GM19193 (cell line): Measurements from ENCODE around the gene WNT4.

Source experiments
- POLR2A ChIP-seq: IDR thresholded peaks from 4 replicates; pipeline ENCODE4 v1.6.1; 2011; ENCODE audit not compliant: insufficient read depth, insufficient read length; ENCODE audit errors: extremely low read depth

WNT4 gene

DNA sequence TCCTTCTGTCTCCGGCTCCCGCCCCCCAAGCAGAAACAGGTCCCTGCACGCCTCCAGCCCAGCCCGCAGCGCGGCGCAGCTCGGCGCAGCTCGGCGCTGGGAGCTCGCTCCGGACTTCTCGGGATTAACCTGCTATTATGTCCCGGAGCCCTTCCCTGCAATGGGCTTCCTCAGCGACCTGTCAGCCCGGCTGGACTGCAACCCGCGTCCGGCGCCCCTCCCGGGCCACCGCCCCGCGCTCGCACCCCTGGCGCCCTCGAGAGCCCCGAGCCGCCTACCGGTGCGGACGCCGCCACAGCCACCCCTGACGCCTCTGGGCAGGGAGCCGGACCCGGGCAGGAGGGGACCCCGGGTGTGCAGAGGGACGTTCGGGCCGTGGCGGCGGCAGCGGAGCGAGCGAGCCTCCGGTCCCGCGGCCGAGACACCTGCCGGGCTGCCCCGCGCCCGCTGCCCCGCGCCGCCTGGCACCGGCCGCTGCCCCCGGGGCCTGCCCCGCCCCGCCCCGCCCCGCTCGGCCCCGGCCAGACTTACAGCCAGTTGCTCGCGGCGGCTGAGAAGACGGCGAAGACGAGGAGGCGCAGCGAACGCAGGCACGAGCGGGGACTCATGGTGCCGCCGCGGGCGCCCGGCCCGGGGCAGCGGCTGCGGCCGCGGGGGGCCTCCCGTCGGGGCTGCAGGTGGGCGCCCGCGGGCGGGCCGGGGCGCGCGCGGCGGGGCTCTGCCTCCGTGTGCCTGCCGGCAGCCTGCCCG lies 407 bp downstream of the WNT4 start:
- no peak for TF ChIP-seq POLR2A

GRCh38 chr1:22141554-22142314 lies 1.2 kb downstream of the WNT4 start:
- TF ChIP-seq POLR2A, result no peak

DNA sequence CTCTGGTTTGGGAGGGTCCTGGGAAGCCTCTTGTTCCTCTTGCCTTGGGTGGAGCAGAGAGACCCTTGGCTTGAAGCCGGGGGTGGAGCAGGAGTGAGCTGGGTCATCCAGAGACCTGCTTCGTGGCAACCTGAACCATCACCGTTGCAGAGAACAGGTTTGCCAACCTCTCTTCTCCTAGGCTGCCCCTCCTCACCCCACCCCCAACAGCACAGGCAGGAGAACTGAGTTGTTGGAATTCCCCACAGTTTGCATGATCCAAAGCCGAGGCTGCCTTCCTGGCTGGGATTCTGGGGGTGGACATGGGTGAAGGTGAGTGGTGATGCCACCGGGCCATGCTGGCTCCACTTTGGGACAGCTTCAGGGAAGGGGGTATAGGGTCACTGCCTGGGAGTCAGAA lies 2.2 kb downstream of the WNT4 start:
- TF ChIP-seq POLR2A, result no peak

- no peak for TF ChIP-seq POLR2A
Measured at GRCh38 chr1:22139817-22140216, 3.1 kb downstream of the WNT4 start.

- no peak for TF ChIP-seq POLR2A
Measured at GRCh38 chr1:22139066-22139594, 3.8 kb downstream of the WNT4 start.

DNA sequence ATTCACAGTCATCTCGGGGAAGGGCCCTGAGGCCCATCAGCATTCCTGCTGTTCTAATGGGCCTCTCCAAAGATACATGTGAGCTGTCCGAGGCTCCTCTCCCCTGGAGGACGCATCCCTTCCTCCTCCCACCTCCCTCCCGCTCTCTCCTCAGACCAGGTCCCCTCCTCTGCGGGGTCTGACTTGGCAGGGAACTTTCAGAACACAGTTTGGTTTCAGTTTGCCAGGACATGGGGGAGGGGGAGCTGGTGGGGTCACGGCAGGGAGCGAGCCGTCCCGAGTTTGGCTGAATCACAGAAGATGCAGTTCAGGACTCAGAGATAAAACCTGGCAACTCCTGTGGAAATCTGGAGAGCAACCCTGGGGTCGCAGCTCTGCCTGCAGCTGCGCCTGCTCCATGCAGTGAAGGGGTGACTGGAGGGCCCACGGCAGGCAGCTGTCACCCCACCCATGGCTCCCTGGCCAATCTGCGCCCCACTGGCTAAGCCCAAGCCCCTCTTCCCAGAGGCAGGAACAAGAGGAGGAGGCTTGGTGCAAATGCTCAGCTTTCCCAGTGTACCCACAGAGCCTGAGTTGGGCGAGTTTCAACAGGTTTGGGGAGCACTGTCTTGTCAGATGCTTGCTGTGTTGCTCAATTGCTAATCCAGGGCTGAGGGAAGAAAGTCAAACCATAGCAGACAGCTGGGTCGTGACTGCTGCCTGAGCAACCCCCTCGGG lies 5.7 kb downstream of the WNT4 start:
- no peak for TF ChIP-seq POLR2A

- TF ChIP-seq POLR2A, result no peak
Measured at GRCh38 chr1:22133931-22134324, 9.0 kb downstream of the WNT4 start.

DNA sequence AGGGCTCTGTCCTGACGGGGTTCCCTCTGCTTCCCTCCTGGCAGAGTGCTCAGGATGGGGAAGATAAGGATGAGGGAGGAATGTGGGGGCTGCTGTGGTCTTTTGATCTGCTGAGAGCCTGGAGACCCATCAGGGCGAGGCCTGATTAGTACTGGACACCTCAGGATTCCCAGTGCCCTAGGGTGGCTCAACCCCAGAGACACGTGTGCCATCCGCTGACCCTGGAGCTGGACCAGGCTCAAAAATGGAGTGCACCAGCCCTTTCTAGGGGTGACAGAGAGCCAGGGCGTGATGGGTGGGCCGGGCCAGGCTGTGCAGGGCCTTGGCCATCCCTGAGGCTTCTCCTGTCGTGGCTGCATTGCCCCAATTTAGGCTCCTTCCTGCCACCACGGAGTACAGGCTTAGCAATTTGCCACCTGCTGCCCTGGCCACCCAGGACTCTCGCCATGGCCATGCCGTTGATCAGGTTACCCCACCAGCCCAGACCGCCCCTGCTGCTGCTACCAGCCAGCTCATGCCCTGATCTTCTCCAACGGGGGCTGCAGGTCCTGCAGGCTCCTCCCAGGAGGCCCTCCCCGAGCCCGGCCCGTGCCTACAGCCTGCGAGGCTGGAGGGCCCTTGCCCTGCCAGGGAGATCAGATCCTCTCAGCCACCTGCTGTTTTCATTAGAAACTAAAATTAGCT lies 9.5 kb downstream of the WNT4 start:
- TF ChIP-seq POLR2A, result no peak

DNA sequence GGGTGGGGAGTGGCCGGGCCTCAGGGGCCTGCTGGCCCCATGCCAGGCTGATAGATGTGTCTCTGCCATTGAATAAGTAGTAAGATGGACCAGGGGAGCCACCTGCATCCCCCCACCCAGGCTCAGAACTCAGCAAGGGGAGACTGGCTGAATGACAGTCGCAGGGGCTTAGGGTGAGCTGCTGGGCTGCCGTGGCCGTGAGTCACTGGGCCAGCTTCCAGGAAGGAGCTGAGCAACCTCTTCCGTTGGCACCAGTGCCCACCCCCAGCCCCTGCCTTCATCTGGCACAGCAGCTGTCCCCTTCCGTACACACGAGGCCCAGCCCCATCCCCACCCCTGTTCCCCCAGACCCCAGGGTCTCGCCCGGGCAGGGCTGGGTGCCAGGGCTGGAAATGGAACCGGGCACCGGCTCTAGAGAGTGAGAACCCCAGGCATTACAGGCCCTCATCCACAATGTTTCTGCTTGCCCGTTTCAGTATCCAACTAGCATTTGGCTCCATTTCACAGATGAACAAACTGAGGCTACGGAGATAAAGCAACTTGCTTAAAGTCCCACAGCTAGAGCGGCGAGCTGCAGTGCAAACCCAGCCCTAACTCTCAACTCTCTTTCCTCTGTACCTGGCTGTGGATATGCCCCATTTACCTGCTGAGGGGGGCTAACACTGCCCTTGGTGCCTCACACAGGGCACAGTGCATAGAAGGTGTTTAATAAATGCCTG lies 10.2 kb downstream of the WNT4 start:
- TF ChIP-seq POLR2A, result no peak

DNA sequence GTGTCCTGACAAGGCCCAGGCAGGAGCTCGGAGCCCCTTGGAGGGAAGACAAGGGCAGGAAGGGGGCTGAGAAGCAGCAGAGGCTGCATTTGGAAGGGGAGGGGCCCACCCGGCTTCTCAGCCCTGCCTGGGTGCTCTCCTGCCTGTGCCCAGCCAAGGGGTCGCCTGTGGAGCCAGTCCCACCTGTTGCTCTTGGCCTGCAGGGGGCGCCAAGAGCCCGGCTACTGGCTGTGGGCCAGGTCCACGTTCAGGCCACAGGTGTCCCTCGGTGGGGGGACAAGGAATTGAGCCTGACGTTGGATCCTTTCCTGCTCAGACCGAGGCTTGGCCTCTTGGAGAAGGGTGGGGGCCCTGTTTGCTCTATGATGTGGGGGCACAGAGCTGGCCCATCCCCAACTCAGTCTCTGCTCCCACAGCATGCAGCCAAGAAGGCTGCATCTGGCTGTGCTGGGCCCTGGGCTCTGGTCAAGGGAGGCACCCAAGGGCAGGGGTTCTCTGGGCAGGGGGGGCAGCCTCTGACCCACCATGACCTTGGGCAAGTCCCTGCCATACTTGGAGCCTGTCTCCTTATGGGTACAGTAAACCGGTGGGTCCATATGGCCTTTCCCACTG lies 10.9 kb downstream of the WNT4 start:
- no peak for TF ChIP-seq POLR2A

DNA sequence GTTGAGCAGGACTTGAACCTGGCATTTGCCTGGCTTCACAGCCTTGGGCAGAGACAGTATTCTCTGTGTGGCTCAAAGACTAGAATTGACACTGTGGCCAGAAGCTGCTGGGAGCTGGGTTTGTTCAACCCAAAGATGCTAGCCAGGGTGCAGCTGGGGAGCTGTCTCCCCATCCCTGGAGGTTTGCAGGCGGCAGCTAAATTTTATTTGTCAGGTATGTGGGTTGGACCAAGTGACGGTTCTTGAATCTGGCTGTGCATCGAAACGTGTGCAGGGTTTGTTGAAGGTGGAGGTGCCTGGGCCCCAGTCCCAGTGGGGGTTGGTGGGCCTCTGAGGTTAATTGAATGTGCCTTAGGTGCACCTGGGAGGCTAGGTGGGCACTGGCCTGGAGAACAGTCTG lies 11.8 kb downstream of the WNT4 start:
- TF ChIP-seq POLR2A, result no peak

- no peak for TF ChIP-seq POLR2A
Measured at GRCh38 chr1:22129501-22130117, 13.3 kb downstream of the WNT4 start.

DNA sequence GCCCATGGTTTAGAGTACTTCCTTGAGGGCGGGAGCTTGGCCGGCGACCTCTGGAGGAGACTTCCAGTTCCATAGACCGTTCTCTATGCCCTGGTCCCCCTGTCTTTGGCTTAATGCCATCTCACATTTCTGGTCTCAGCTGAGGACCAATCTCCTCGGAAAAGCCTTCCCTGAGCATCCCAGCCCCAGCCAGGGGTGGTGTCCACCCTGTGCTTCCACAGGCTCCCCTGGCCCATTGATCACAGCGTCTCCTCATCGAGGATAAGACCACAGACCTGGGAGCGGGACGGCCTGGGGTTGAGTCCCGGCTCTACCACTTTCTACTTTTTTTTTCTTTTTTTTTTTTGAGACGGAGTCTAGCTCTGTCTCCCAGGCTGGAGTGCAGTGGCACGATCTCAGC lies 14.5 kb downstream of the WNT4 start:
- no peak for TF ChIP-seq POLR2A

- TF ChIP-seq POLR2A, result no peak
Measured at GRCh38 chr1:22127731-22128130, 15.2 kb downstream of the WNT4 start.

GRCh38 chr1:22127248-22127647 lies 15.6 kb downstream of the WNT4 start:
- TF ChIP-seq POLR2A, result no peak
